HCT116 (cell line): ENCODE data around the gene ZNF213. TPM values are rescaled to one million over a fixed set of nuclear protein-coding genes. Genes with fewer than 3 reads are reported as not detected.

Experiments used
- ATAC-seq: fragments of 200-7000 bp; cut with Tn5 transposase; 2 replicates; pipeline ENCODE4 v1.9.1; 2020; ENCODE audit warnings: mild to moderate bottlenecking, moderate library complexity
- BruUV-seq: library from RNA; stranded (reverse); fragments of 400-500 nt; replicated peaks from 2 replicates; lab custom pipeline; 2021; lab: Mats Ljungman, UMichigan
- CTCF ChIA-PET: fragments of 300-600 bp; sonication (Branson Sonifier 250); formaldehyde crosslinking; loops from one replicate; lab custom pipeline; 2021; ENCODE audit warnings: antibody characterized with exemption; lab: Charles Lee
- POLR2A ChIA-PET: fragments of 300-600, 350-600 bp; sonication (Branson Sonifier 250); formaldehyde crosslinking; loops from one replicate; lab custom pipeline; 2021; ENCODE audit warnings: antibody characterized with exemption; lab: Charles Lee
- RAD21 ChIA-PET, 2 experiments: fragments of 300-600 bp; sonication (Branson Sonifier 250); formaldehyde crosslinking; loops; one replicate each; lab custom pipeline; 2023; ENCODE audit warnings: low total read pairs in 2 of 2; ENCODE audit not compliant: uncharacterized antibody in 2 of 2, unreplicated experiment in 2 of 2, low non-redundant PET in 1 of 2; lab: Charles Lee
- DNase-seq: peaks from one replicate; pipeline ENCODE4 v3.0.0-alpha.2; 2010; ENCODE audit warnings: low read depth, low spot score
- H2AFZ ChIP-seq: fragments of 200-600 bp; shearing (Covaris generic), sonication (generic); 2 replicates; pipeline ENCODE4 v1.6.1; 2017; ENCODE audit warnings: low read depth, mixed run types, mixed read lengths, antibody characterized with exemption, low read length; ENCODE audit not compliant: poor library complexity, severe bottlenecking
- H3K27ac ChIP-seq: 2 replicates; pipeline ENCODE4 v1.5.1; 2012; ENCODE audit warnings: low read depth, low read length
- H3K27me3 ChIP-seq: fragments of 200-600 bp; sonication (generic); 2 replicates; pipeline ENCODE4 v1.6.1; 2016; ENCODE audit warnings: mixed run types, low read length, mixed read lengths; ENCODE audit not compliant: insufficient read depth
- H3K36me3 ChIP-seq, 2 experiments: fragments of 200-500 bp in 1 of 2; fragments of 200-600 bp in 1 of 2; sonication (Bioruptor generic) in 1 of 2; sonication (generic) in 1 of 2; 2 replicates each; pipeline versions ENCODE4 v1.5.1 to v1.6.1; 2014 to 2016; ENCODE audit warnings: low read length in 2 of 2, inconsistent platforms in 1 of 2, mixed read lengths in 1 of 2, mixed run types in 1 of 2; ENCODE audit not compliant: insufficient read depth in 2 of 2, control insufficient read depth in 1 of 2
- H3K4me1 ChIP-seq, 2 experiments: fragments of 200-600 bp in 1 of 2; sonication (generic) in 1 of 2; 2 replicates each; pipeline versions ENCODE4 v1.5.1 to v1.6.1; 2012 to 2017; ENCODE audit warnings: low read length in 2 of 2, inconsistent platforms in 1 of 2, mild to moderate bottlenecking in 1 of 2, mixed read lengths in 1 of 2, mixed run types in 1 of 2, moderate library complexity in 1 of 2; ENCODE audit not compliant: insufficient read depth in 2 of 2, control insufficient read depth in 1 of 2
- H3K4me2 ChIP-seq: fragments of 200-600 bp; sonication (generic); 2 replicates; pipeline ENCODE4 v1.6.1; 2017; ENCODE audit warnings: mixed run types, low read length, mixed read lengths
- H3K4me3 ChIP-seq, 2 experiments: fragments of 200-600 bp in 1 of 2; sonication (generic) in 1 of 2; replicated peaks in 1 of 2; 2 replicates each; pipeline ENCODE4 v1.5.1; 2011 to 2016; ENCODE audit warnings: low read length in 2 of 2, control low read depth in 1 of 2, low read depth in 1 of 2, mild to moderate bottlenecking in 1 of 2, mixed read lengths in 1 of 2, mixed run types in 1 of 2
- H3K79me2 ChIP-seq: fragments of 200-600 bp; sonication (generic); 2 replicates; pipeline ENCODE4 v1.6.1; 2017; ENCODE audit warnings: mild to moderate bottlenecking, mixed run types, low read length, moderate library complexity, mixed read lengths; ENCODE audit not compliant: insufficient read depth
- H3K9ac ChIP-seq: fragments of 200-600 bp; sonication (generic); 2 replicates; pipeline ENCODE4 v1.6.1; 2016; ENCODE audit warnings: low read length, mixed read lengths
- H3K9me2 ChIP-seq: fragments of 200-600 bp; sonication (generic), shearing (Covaris generic); 2 replicates; pipeline ENCODE4 v1.6.1; 2017; ENCODE audit warnings: mixed run types, mild to moderate bottlenecking, moderate library complexity; ENCODE audit not compliant: insufficient read depth
- H3K9me3 ChIP-seq, 2 experiments: fragments of 200-500 bp in 1 of 2; fragments of 200-600 bp in 1 of 2; sonication (Bioruptor generic) in 1 of 2; sonication (generic) in 1 of 2; 2 replicates each; pipeline ENCODE4 v1.6.1; 2014 to 2017; ENCODE audit warnings: low read length in 2 of 2, mixed read lengths in 2 of 2, inconsistent platforms in 1 of 2, low read depth in 1 of 2, mild to moderate bottlenecking in 1 of 2, mixed run types in 1 of 2, moderate library complexity in 1 of 2; ENCODE audit not compliant: control insufficient read depth in 1 of 2, insufficient read depth in 1 of 2
- H4K20me1 ChIP-seq: fragments of 200-600 bp; sonication (generic), shearing (Covaris generic); 2 replicates; pipeline ENCODE4 v1.6.1; 2017; ENCODE audit warnings: mixed run types, mild to moderate bottlenecking, moderate library complexity; ENCODE audit not compliant: insufficient read depth
- FOSL1 ChIP-seq: IDR thresholded peaks from 2 replicates; pipeline ENCODE4 v1.6.1; 2012; ENCODE audit warnings: low read depth
- POLR2A ChIP-seq: IDR thresholded peaks from 2 replicates; pipeline ENCODE4 v1.7.0; 2011; ENCODE audit warnings: borderline replicate concordance; ENCODE audit not compliant: insufficient read depth, insufficient read length; ENCODE audit errors: extremely low read depth
- RAD21 ChIP-seq: IDR thresholded peaks from 2 replicates; pipeline ENCODE4 v1.6.1; 2012; ENCODE audit warnings: low read depth, mild to moderate bottlenecking
- SP1 ChIP-seq: IDR thresholded peaks from 2 replicates; pipeline ENCODE4 v1.6.1; 2012; ENCODE audit warnings: low read depth
- intact Hi-C: fragments of 100-400 bp; cut with micrococcal nuclease; formaldehyde crosslinking; loops from 2 replicates; pipeline ENCODE4 v1.10.0; 2022
- total RNA-seq: library from RNA; stranded (reverse); gene quantifications from one replicate; pipeline ENCODE4 v1.2.1, GENCODE V29; 2021; ENCODE audit not compliant: unreplicated experiment
- TF ChIP-seq, protein P1 (sequence below): IDR thresholded peaks from 2 replicates; pipeline ENCODE4 v1.6.1; 2012
- TF ChIP-seq, protein P2 (sequence below): IDR thresholded peaks from 2 replicates; pipeline ENCODE4 v1.6.1; 2012; ENCODE audit warnings: low read depth
- TF ChIP-seq, protein P3 (sequence below): IDR thresholded peaks from 2 replicates; pipeline ENCODE4 v1.6.1; 2012
- TF ChIP-seq, protein P4 (sequence below), 3 experiments: fragments of 200-600 bp in 1 of 3; sonication (generic) in 1 of 3; IDR thresholded peaks in 2 of 3; conservative IDR thresholded peaks in 1 of 3; 2 replicates each; pipeline ENCODE4 v1.5.1; 2012 to 2017; ENCODE audit warnings: low read depth in 2 of 3, low read length in 2 of 3, antibody characterized with exemption in 1 of 3, borderline replicate concordance in 1 of 3, control low read depth in 1 of 3, mild to moderate bottlenecking in 1 of 3, mixed read lengths in 1 of 3, mixed run types in 1 of 3, moderate library complexity in 1 of 3; ENCODE audit not compliant: insufficient read depth in 1 of 3

ZNF213 gene
- total RNA-seq, 1 experiment from 2014 or later: 11.0 TPM

DNA sequence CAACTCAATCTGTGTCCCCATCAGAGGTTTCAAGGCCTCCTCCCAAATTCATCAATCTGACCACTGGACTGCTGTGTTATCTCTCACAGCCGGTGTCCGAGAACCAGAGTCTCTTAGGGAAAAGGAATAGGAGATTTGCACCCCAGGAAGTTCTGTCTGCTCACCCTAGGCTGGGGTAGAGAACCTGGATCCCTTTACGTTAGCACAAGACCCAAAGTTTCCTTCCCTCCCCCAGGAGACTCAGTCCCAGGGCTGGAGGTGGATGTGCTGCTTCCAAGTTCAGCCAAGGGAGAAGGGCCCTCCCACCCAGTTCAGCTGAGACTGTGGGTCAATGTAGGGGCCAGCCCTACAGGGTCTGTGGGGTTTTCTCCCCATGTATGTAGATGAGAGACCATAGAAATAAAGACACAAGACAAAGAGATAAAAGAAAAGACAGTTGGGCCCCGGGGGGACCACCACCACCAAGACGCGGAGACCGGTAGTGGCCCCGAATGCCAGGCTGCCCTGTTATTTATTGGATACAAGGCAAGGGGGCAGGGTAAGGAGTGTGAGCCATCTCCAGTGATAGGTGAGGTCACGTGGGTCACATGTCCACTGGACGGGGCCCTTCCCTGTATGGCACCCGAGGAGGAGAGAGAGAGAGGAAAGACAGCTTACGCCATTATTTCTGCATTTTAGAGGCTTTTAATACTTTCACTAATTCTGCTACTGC lies 30.4 kb downstream of the ZNF213 start:
- H3K9ac ChIP-seq: no peak overlapping the region
- ChIA-PET POLR2A (interaction anchor here (0.6 to 1.0 kb wide), 3 partner anchors 10 to 137 kb away, joined by 3 to 5 read pairs (median 4); no protein-coding TSS in a partner anchor), RAD21 (interaction anchor here in 1 of 2 experiments (1.0 kb wide), 1 partner anchor 15 kb away, joined by 4 read pairs; no protein-coding TSS in a partner anchor), CTCF (interaction anchor here (0.8 to 1.2 kb wide), 6 partner anchors 13 to 133 kb away, joined by 3 to 14 read pairs (median 4); partner anchors contain the start of gene OR1F1)
- ATAC-seq: peak; percentile 5
- no peak for DNase-seq
- no peaks in the 10 kb centered on the region for H4K20me1 ChIP-seq
- peak overlapping the region; percentile 84 for H2AFZ ChIP-seq
- H3K4me2 ChIP-seq: peak overlapping the region; percentile 65
- no peaks in the 10 kb centered on the region for H3K36me3 ChIP-seq
- intact Hi-C loops: loop anchor here (5.0 kb wide), 1 partner anchor 33 kb away; no protein-coding TSS in a partner anchor
- H3K4me1 ChIP-seq: peaks cover 11 to 39% of the 10 kb centered on the region in 2 experiments; a peak in 3 of 4 replicates
- no TSS peak for BruUV-seq
- TF ChIP-seq FOSL1 (no peak), POLR2A (no peak), RAD21 (no peak), SP1 (no peak)
- TF ChIP-seq, protein P1, sequence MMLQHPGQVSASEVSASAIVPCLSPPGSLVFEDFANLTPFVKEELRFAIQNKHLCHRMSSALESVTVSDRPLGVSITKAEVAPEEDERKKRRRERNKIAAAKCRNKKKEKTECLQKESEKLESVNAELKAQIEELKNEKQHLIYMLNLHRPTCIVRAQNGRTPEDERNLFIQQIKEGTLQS: no peak
- TF ChIP-seq, protein P2, sequence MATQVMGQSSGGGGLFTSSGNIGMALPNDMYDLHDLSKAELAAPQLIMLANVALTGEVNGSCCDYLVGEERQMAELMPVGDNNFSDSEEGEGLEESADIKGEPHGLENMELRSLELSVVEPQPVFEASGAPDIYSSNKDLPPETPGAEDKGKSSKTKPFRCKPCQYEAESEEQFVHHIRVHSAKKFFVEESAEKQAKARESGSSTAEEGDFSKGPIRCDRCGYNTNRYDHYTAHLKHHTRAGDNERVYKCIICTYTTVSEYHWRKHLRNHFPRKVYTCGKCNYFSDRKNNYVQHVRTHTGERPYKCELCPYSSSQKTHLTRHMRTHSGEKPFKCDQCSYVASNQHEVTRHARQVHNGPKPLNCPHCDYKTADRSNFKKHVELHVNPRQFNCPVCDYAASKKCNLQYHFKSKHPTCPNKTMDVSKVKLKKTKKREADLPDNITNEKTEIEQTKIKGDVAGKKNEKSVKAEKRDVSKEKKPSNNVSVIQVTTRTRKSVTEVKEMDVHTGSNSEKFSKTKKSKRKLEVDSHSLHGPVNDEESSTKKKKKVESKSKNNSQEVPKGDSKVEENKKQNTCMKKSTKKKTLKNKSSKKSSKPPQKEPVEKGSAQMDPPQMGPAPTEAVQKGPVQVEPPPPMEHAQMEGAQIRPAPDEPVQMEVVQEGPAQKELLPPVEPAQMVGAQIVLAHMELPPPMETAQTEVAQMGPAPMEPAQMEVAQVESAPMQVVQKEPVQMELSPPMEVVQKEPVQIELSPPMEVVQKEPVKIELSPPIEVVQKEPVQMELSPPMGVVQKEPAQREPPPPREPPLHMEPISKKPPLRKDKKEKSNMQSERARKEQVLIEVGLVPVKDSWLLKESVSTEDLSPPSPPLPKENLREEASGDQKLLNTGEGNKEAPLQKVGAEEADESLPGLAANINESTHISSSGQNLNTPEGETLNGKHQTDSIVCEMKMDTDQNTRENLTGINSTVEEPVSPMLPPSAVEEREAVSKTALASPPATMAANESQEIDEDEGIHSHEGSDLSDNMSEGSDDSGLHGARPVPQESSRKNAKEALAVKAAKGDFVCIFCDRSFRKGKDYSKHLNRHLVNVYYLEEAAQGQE: no peak
- TF ChIP-seq, protein P3, sequence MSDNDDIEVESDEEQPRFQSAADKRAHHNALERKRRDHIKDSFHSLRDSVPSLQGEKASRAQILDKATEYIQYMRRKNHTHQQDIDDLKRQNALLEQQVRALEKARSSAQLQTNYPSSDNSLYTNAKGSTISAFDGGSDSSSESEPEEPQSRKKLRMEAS: no peak
- TF ChIP-seq, protein P4, sequence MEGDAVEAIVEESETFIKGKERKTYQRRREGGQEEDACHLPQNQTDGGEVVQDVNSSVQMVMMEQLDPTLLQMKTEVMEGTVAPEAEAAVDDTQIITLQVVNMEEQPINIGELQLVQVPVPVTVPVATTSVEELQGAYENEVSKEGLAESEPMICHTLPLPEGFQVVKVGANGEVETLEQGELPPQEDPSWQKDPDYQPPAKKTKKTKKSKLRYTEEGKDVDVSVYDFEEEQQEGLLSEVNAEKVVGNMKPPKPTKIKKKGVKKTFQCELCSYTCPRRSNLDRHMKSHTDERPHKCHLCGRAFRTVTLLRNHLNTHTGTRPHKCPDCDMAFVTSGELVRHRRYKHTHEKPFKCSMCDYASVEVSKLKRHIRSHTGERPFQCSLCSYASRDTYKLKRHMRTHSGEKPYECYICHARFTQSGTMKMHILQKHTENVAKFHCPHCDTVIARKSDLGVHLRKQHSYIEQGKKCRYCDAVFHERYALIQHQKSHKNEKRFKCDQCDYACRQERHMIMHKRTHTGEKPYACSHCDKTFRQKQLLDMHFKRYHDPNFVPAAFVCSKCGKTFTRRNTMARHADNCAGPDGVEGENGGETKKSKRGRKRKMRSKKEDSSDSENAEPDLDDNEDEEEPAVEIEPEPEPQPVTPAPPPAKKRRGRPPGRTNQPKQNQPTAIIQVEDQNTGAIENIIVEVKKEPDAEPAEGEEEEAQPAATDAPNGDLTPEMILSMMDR (IDR thresholded peaks at IDR 0.05 in 2 of 3, conservative IDR thresholded peaks at IDR 0.05 in 1 of 3; ENCODE audit: borderline replicate concordance in 1 of 3, insufficient read depth in 1 of 3, low read depth in 2 of 3, low read length in 2 of 3): no peak
- H3K27ac ChIP-seq: peak overlapping the region; percentile 30; the same call in 1 of the 2 replicates
- H3K27me3 ChIP-seq: no peaks in the 10 kb centered on the region
- H3K9me2 ChIP-seq: no peaks in the 10 kb centered on the region
- H3K4me3 ChIP-seq: no peak overlapping the region
- H3K9me3 ChIP-seq: no peaks in the 10 kb centered on the region
- H3K79me2 ChIP-seq: no peaks in the 10 kb centered on the region
